HUES48 (cell line): ENCODE measurements around the gene CRADD.

ENCODE experiments used
- H3K27ac ChIP-seq: one replicate; pipeline ENCODE4 v1.7.0; 2013; ENCODE audit warnings: low read depth, low read length, inconsistent platforms
- H3K27me3 ChIP-seq: 2 replicates; pipeline ENCODE4 v1.6.1; 2013; ENCODE audit warnings: mild to moderate bottlenecking, low read length; ENCODE audit not compliant: control insufficient read depth, insufficient read depth
- H3K36me3 ChIP-seq: 2 replicates; pipeline ENCODE4 v1.6.1; 2013; ENCODE audit warnings: low read length; ENCODE audit not compliant: control insufficient read depth, insufficient read depth
- H3K4me1 ChIP-seq: 2 replicates; pipeline ENCODE4 v1.6.1; 2013; ENCODE audit warnings: mild to moderate bottlenecking, low read length; ENCODE audit not compliant: control insufficient read depth, insufficient read depth
- H3K4me3 ChIP-seq: 2 replicates; pipeline ENCODE4 v1.5.1; 2013; ENCODE audit warnings: mild to moderate bottlenecking, low read depth, low read length
- H3K9ac ChIP-seq: 2 replicates; pipeline ENCODE4 v1.6.1; 2013; ENCODE audit warnings: mild to moderate bottlenecking, low read depth, low read length, moderate library complexity
- H3K9me3 ChIP-seq: 2 replicates; pipeline ENCODE4 v1.6.1; 2013; ENCODE audit warnings: low read length; ENCODE audit not compliant: control insufficient read depth, insufficient read depth

CRADD gene

DNA sequence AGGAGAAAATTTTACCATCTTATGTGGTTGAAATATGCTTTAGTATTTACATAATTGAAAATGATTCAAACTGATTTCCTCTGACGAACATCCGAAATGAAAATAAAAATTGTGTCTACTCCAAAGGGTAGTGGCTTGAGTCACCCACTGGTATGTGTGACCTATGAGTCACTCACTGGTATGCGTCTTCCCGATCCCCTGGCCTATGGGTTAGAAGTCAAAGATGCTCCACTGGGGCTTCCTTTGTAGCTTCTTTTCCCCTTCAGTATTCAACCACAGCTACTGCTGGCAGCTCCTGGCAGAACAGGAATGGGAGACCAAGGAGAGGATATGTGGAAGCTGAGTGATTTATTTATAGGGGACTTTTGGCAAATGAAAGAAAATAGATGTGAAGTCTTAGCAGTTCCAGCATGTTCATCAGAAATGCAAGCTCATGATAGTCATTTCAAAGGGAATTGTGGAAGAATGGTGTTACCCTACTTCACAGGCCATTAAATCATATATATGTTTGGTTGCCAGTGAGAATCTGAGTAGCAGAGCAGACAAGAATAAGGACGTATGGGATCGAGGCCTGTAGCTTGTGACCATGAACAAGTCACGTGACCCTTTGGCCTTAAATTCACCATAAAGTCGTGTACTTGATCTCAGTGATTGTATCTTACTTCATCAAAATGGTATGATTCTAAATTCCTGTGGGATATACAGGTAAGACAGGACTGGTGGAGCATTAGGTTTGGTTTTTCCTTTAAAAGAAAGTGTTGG lies 108.3 kb downstream of the CRADD start:
- H3K9ac ChIP-seq, result no peak overlapping the region; the same call in 1 of the 2 replicates
- no peaks in the 10 kb centered on the region for H3K27me3 ChIP-seq
- H3K9me3 ChIP-seq, result no peaks in the 10 kb centered on the region
- peak overlapping the region; percentile 67 for H3K27ac ChIP-seq
- H3K4me1 ChIP-seq, result peaks cover 14% of the 10 kb centered on the region
- H3K4me3 ChIP-seq, result no peak overlapping the region
- H3K36me3 ChIP-seq, result no peaks in the 10 kb centered on the region

DNA sequence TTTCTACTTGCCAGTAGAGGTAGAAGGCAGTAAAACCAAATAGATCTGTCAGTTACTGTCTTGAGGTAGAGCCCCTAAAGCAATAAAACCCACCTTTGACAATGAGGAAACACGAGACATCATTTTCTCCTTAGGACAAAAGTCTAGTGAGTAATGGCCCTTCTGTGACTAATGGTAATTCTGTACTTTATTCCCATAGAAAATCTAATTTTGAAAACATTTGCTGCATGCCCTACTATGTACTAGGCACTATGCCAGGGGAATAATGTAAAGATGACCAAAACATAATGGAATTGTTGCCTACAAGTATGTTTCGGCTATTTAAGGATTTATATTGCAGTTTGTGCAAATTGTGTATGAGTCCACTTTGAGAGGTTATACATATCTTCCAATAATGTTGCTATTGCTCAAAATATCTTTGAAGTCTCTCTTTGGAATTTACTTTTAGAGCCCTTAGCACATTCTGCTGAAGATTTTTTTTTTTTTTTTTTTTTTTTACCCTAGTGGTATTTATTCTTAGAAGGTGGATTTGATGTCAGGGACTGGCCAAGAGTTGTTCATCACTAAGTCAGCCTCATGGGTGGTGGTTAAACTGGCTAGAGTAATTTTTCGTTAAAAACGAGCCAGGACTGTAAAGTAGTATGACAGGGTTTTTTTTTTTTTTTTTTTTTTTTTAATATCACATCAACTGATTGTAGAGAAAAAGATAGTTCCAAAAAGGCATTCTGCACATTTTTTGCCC lies 109.7 kb downstream of the CRADD start:
- H3K4me1 ChIP-seq, result peaks cover 19% of the 10 kb centered on the region
- H3K27ac ChIP-seq, result no peak overlapping the region
- H3K27me3 ChIP-seq, result no peaks in the 10 kb centered on the region
- no peak overlapping the region for H3K4me3 ChIP-seq
- no peaks in the 10 kb centered on the region for H3K9me3 ChIP-seq
- H3K9ac ChIP-seq, result no peak overlapping the region
- H3K36me3 ChIP-seq, result no peaks in the 10 kb centered on the region

DNA sequence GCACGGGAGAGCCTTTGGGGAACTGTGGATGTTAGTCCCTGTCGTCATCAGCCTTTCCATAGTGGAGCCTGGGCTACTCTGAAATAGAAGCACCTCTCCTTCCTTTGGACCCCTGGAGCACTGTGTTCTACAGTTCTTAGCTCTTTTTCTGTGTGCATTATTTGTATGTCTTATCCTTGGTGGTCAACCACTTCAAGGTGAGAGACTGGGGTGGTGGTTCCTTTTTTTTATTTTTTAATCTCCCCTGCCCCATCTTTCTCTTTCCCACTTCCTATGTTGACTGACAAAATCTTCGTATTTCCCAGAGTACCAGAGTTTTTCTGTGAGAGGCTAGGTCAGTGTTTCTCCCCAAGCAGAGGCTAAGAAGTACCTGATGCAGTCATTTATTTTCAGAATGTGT lies 111.7 kb downstream of the CRADD start:
- Histone ChIP-seq H3K9me3 (no peaks in the 10 kb centered on the region), H3K27me3 (no peaks in the 10 kb centered on the region), H3K36me3 (no peaks in the 10 kb centered on the region), H3K27ac (no peak overlapping the region), H3K4me3 (no peak overlapping the region), H3K9ac (no peak overlapping the region), H3K4me1 (peaks cover 19% of the 10 kb centered on the region)

DNA sequence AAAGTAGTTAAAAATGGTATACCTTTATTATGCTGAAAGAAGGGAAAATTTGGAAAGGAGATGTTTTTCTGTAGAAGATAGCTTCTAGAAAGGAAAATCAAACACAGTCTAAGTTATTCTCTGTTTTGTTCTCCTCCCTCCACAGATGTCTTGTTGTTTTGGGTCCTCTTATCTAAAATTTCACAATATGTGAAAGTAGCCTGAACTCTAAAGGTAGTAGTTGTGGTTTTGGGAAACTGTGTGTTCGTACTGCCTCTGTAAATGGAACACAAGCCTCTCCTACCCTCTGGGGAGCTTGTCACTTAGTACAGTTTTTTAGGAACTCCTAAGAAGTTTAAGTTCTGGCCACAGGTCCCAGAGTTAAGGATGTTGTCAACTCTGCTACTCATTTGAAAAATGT lies 112.6 kb downstream of the CRADD start:
- no peaks in the 10 kb centered on the region for H3K36me3 ChIP-seq
- H3K4me1 ChIP-seq, result peaks cover 19% of the 10 kb centered on the region
- no peaks in the 10 kb centered on the region for H3K27me3 ChIP-seq
- H3K9ac ChIP-seq, result no peak overlapping the region
- H3K27ac ChIP-seq, result no peak overlapping the region
- H3K4me3 ChIP-seq, result no peak overlapping the region
- H3K9me3 ChIP-seq, result no peaks in the 10 kb centered on the region

DNA sequence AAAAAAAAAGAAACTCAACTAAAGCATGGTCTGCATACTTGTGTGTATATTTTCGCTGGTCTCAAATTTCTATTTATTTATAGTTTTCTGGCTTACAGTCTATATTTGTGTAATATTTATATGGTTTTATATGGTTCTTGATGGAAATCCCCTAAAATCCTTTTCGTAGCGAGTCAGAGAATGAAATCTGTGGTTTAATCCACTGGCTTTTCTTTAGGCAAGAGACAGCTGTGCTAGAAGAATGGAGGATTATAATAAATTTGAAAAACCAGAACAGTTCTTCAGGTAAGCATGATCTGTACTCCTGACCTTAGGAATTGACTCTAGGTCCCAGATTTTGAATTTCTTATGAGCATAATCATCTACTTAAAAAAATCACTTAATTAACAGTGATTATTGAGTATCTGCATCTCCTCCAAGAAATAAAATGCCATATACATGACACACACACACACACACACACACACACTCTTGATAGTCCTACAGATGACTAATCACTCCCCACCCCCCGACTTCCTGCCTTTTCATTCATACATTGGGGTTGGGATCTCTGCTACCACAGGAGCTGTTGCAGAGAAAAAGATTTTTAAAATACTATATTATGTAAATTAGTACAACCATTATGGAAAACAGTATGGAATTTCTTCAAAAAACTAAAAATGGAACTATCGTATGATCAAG lies 113.4 kb downstream of the CRADD start:
- no peak overlapping the region for H3K9ac ChIP-seq
- H3K4me1 ChIP-seq, result peaks cover 15% of the 10 kb centered on the region
- H3K9me3 ChIP-seq, result no peaks in the 10 kb centered on the region
- H3K27ac ChIP-seq, result no peak overlapping the region
- H3K36me3 ChIP-seq, result no peaks in the 10 kb centered on the region
- no peaks in the 10 kb centered on the region for H3K27me3 ChIP-seq
- H3K4me3 ChIP-seq, result no peak overlapping the region

DNA sequence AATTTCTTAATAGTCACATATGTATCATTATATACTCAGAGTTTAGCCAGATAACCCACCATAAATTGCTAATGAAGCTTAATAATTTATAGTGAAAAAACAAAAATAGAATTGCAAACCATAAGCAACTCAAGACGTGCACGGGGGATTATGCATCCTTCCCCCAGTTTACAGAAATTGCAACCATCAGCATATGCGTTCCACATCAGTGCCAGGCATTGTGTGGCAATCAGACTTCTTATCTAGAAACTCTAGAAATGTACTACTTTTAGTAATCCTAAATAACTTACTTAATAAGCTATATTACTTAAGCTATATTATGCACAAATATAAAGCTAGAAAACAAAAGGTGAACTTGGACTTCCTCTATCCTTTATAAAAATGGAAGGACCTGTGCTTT lies 115.8 kb downstream of the CRADD start:
- H3K27me3 ChIP-seq, result no peaks in the 10 kb centered on the region
- no peak overlapping the region for H3K4me3 ChIP-seq
- no peaks in the 10 kb centered on the region for H3K36me3 ChIP-seq
- peaks cover 5% of the 10 kb centered on the region; the same call in 1 of the 2 replicates for H3K4me1 ChIP-seq
- H3K27ac ChIP-seq, result no peak overlapping the region
- no peak overlapping the region for H3K9ac ChIP-seq
- no peaks in the 10 kb centered on the region for H3K9me3 ChIP-seq

DNA sequence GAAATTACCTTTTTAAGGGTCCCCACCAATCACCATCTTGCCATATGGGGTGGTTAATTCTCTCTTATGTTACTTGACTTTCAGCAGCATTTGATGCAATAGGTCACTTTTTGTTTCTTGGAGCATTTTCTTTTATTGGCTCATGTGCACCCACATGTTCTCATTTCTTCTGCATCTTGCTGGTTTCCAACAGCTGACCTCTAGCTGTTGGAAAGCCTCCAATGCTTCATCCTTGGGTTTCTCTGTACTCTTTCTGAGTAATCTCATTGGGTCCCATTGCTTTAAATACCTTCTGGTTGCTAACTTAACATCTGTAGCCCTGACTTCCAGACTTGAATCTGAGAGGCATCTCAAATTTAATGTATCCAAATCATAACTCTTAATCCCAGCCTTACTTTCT lies 116.8 kb downstream of the CRADD start:
- Histone ChIP-seq H3K27me3 (no peaks in the 10 kb centered on the region), H3K36me3 (no peaks in the 10 kb centered on the region), H3K4me3 (no peak overlapping the region), H3K9me3 (no peaks in the 10 kb centered on the region), H3K9ac (no peak overlapping the region), H3K4me1 (peaks cover 11% of the 10 kb centered on the region), H3K27ac (no peak overlapping the region)

DNA sequence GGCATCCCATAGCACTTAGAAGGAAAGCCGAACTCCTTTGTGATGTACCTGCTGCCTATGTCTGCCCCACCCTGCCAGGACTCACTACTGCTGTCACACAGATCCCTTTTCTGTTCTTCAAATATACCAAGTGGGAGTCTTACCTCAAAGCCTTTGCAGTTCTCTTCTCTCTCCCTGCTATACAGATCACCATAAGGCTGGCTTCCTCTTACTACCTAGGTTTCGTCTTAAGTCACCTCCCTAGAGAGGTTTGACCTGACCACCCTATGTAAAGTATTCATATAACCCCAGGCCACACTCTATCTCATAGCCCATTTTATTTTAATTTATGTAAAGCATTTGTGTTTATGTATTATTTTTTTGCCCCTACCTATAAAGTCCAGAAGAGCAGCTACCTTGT lies 117.6 kb downstream of the CRADD start:
- no peak overlapping the region for H3K4me3 ChIP-seq

DNA sequence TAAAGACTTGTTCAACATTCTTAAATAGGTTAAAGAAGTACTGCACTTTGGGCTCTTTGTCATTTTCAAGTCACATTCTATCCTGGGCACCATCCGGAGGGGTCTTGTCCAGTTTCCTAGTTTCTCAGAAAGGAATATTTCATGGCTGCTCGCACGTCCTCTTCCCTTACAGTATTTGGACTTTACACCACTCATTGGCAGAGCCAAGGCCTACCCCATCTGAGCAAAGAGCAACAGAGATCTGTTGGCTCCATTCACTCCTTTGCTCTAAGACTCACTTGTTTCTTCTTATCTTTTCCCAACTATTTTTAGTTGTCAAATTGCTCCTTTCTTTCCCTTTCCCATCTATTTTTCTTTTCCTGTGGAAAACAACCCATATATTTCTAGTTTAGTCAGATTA lies 118.2 kb downstream of the CRADD start:
- Histone ChIP-seq H3K9ac (no peak overlapping the region), H3K27me3 (no peaks in the 10 kb centered on the region), H3K36me3 (no peaks in the 10 kb centered on the region), H3K4me3 (no peak overlapping the region), H3K27ac (no peak overlapping the region), H3K9me3 (no peaks in the 10 kb centered on the region), H3K4me1 (peaks cover 12% of the 10 kb centered on the region)

More for the DNA sequence above, 117.6 kb downstream of the CRADD start:
- Histone ChIP-seq H3K36me3 (no peaks in the 10 kb centered on the region), H3K27ac (no peak overlapping the region), H3K9ac (no peak overlapping the region), H3K9me3 (no peaks in the 10 kb centered on the region), H3K4me1 (peaks cover 12% of the 10 kb centered on the region), H3K27me3 (no peaks in the 10 kb centered on the region)

DNA sequence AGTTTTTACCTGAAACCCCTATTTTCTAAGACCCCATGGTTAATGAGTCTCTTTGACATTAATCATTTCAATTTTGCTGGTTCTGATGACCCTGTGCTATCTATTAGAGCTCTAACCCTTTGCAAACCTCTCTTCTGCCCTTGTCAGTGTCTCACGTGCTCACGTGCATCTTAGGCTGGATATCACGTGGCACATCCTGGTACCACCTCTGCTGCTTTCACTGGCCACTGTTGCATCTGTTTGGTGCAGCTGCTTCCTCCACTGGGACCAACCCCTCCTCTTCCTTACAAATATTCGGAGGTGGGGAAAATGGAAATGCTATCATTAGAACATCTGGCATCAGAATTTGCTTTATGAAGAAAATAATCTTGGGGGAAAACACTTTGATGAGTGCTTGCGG lies 119.6 kb downstream of the CRADD start:
- no peak overlapping the region for H3K27ac ChIP-seq
- H3K36me3 ChIP-seq, result no peaks in the 10 kb centered on the region
- peaks cover 7% of the 10 kb centered on the region for H3K4me1 ChIP-seq
- no peaks in the 10 kb centered on the region for H3K27me3 ChIP-seq
- no peaks in the 10 kb centered on the region for H3K9me3 ChIP-seq
- H3K9ac ChIP-seq, result no peak overlapping the region
- H3K4me3 ChIP-seq, result no peak overlapping the region
